HepG2 (cell line): Measurements from ENCODE around the gene AUTS2. TPM values are rescaled to one million over a fixed set of nuclear protein-coding genes. Genes with fewer than 3 reads are reported as not detected.

Experiments used
- ATAC-seq: fragments of 200-7000 bp; cut with Tn5 transposase; 3 replicates; pipeline ENCODE4 v1.9.1; 2020; ENCODE audit warnings: mild to moderate bottlenecking, moderate library complexity
- BruUV-seq: library from RNA; stranded (reverse); fragments of 400-500 nt; replicated peaks from 2 replicates; lab custom pipeline; 2021; lab: Mats Ljungman, UMichigan
- CTCF ChIA-PET: fragments of 300-600 bp; formaldehyde crosslinking; extraction: SDS; loops from one replicate; lab custom pipeline; 2021; ENCODE audit warnings: low total read pairs, inconsistent platforms, low intra/inter-chr PET ratio; lab: Yijun Ruan, JAX
- POLR2A ChIA-PET: fragments of 350-600 bp; sonication (Branson Sonifier 250); formaldehyde crosslinking; loops from one replicate; lab custom pipeline; 2020; ENCODE audit warnings: antibody characterized with exemption, inconsistent platforms; lab: Yijun Ruan, JAX
- DNase-seq: peaks from one replicate; pipeline ENCODE4 v3.0.0-alpha.2; 2015; ENCODE audit warnings: low spot score
- FAIRE-seq: peaks from 3 replicates; lab custom pipeline; 2011; peaks lifted over from hg19 to GRCh38; lab: Jason Lieb, UNC
- H2AFZ ChIP-seq: one replicate; pipeline ENCODE4 v1.6.1; 2011; ENCODE audit warnings: low read length, inconsistent platforms
- H3K27ac ChIP-seq: fragments of 300-600 bp; 3 replicates; pipeline ENCODE4 v1.8.0; 2011; ENCODE audit warnings: mixed run types, mild to moderate bottlenecking, mixed read lengths, low read length, inconsistent platforms; ENCODE audit not compliant: insufficient read depth; ENCODE audit errors: extremely low read length
- H3K27me3 ChIP-seq, 2 experiments: fragments of 200-600 bp in 1 of 2; 2 replicates in 1 of 2; 3 replicates in 1 of 2; pipeline versions ENCODE4 v1.6.0 to v1.8.0; 2011; ENCODE audit warnings: low read length in 2 of 2, mild to moderate bottlenecking in 2 of 2, moderate library complexity in 2 of 2, inconsistent platforms in 1 of 2; ENCODE audit not compliant: insufficient read depth in 2 of 2, control insufficient read depth in 1 of 2
- H3K36me3 ChIP-seq, 2 experiments: fragments of 200-600 bp in 1 of 2; replicated peaks in 1 of 2; 2 replicates in 1 of 2; 3 replicates in 1 of 2; pipeline versions ENCODE4 v1.5.1 to v1.8.0; 2011; ENCODE audit warnings: low read length in 2 of 2, inconsistent platforms in 1 of 2; ENCODE audit not compliant: insufficient read depth in 2 of 2, control insufficient read depth in 1 of 2
- H3K4me1 ChIP-seq: 2 replicates; pipeline ENCODE4 v1.5.1; 2012; ENCODE audit warnings: low read length, inconsistent platforms; ENCODE audit not compliant: insufficient read depth
- H3K4me2 ChIP-seq: 2 replicates; pipeline ENCODE4 v1.6.0; 2011; ENCODE audit warnings: low read depth, low read length, inconsistent platforms
- H3K4me3 ChIP-seq, 3 experiments: fragments of 200-600 bp in 1 of 3; sonication (generic), shearing (Covaris generic) in 1 of 3; replicated peaks in 1 of 3; 2 replicates each; pipeline ENCODE4 v1.5.1; 2011 to 2016; ENCODE audit warnings: low read length in 3 of 3, inconsistent platforms in 2 of 3, low read depth in 2 of 3, mild to moderate bottlenecking in 2 of 3, control low read depth in 1 of 3, mixed read lengths in 1 of 3; ENCODE audit not compliant: insufficient read depth in 1 of 3
- H3K79me2 ChIP-seq: one replicate; pipeline ENCODE4 v1.6.1; 2011; ENCODE audit warnings: low read length, inconsistent platforms; ENCODE audit not compliant: insufficient read depth
- H3K9ac ChIP-seq: 2 replicates; pipeline ENCODE4 v1.6.0; 2011; ENCODE audit warnings: mild to moderate bottlenecking, low read depth, low read length, inconsistent platforms; ENCODE audit not compliant: insufficient read depth
- H3K9me3 ChIP-seq: 2 replicates; pipeline ENCODE4 v1.5.1; 2012; ENCODE audit warnings: mild to moderate bottlenecking, low read length
- H4K20me1 ChIP-seq: 2 replicates; pipeline ENCODE4 v1.6.0; 2011; ENCODE audit warnings: inconsistent platforms, mild to moderate bottlenecking, low read length, moderate library complexity; ENCODE audit not compliant: insufficient read depth
- ARNT2 ChIP-seq: sonication (generic); formaldehyde crosslinking; IDR thresholded peaks from 2 replicates; pipeline ENCODE4 v1.8.0; 2022; ENCODE audit warnings: mild to moderate bottlenecking, low read depth, missing genetic modification reagents, moderate library complexity
- DBP ChIP-seq: sonication (generic); formaldehyde crosslinking; IDR thresholded peaks from 2 replicates; pipeline ENCODE4 v1.4.0; 2020; ENCODE audit warnings: missing genetic modification reagents; ENCODE audit errors: not compliant biosample characterization
- DDIT3 ChIP-seq: sonication (generic); formaldehyde crosslinking; IDR thresholded peaks from 2 replicates; pipeline ENCODE4 v1.4.0; 2020; ENCODE audit warnings: mild to moderate bottlenecking, missing genetic modification reagents
- FOXP4 ChIP-seq: sonication (generic); formaldehyde crosslinking; IDR thresholded peaks from 2 replicates; pipeline ENCODE4 v1.4.0; 2020; ENCODE audit warnings: missing genetic modification reagents
- HNRNPK ChIP-seq: fragments of 200-400 bp; formaldehyde crosslinking; IDR thresholded peaks from 2 replicates; pipeline ENCODE4 v1.6.1; 2018; ENCODE audit warnings: low read length, low read depth, moderate library complexity, mild to moderate bottlenecking; ENCODE audit not compliant: poor library complexity, severe bottlenecking
- HNRNPL ChIP-seq: fragments of 200-400 bp; formaldehyde crosslinking; IDR thresholded peaks from 2 replicates; pipeline ENCODE4 v1.6.1; 2017; ENCODE audit warnings: mild to moderate bottlenecking, low read depth, low read length
- MED8 ChIP-seq: sonication (generic); formaldehyde crosslinking; IDR thresholded peaks from 2 replicates; pipeline ENCODE4 v1.8.1; 2023; ENCODE audit warnings: mild to moderate bottlenecking, missing genetic modification reagents; ENCODE audit not compliant: insufficient replicate concordance
- NFIB ChIP-seq: sonication (generic); formaldehyde crosslinking; IDR thresholded peaks from 2 replicates; pipeline ENCODE4 v1.9.0; 2021; ENCODE audit warnings: missing genetic modification reagents, mild to moderate bottlenecking, borderline replicate concordance
- POLR2A ChIP-seq, 2 experiments: IDR thresholded peaks; 2 replicates each; pipeline ENCODE4 v1.6.1; 2011; ENCODE audit warnings: low read depth in 2 of 2, low read length in 2 of 2, mild to moderate bottlenecking in 1 of 2, moderate library complexity in 1 of 2; ENCODE audit not compliant: insufficient read depth in 1 of 2
- U2AF2 ChIP-seq: fragments of 200-400 bp; formaldehyde crosslinking; IDR thresholded peaks from 2 replicates; pipeline ENCODE4 v1.6.1; 2017; ENCODE audit warnings: low read depth, mild to moderate bottlenecking, low read length
- ZNF101 ChIP-seq: sonication (generic); formaldehyde crosslinking; IDR thresholded peaks from 2 replicates; pipeline ENCODE4 v1.4.0; 2020; ENCODE audit warnings: mild to moderate bottlenecking, low read depth, missing genetic modification reagents, borderline replicate concordance
- ZNF784 ChIP-seq: sonication (generic); formaldehyde crosslinking; IDR thresholded peaks from 2 replicates; pipeline ENCODE4 v1.5.1; 2020; ENCODE audit warnings: missing genetic modification reagents, mild to moderate bottlenecking, borderline replicate concordance
- WGBS: methylation state at CpG from one replicate; pipeline ENCODE4 v1.1.6; 2017; ENCODE audit warnings: low lambda C conversion rate; 5-methylcytosine and 5-hydroxymethylcytosine counted together
- in situ Hi-C: cut with HindIII; loops from 2 replicates; pipeline ENCODE4 v1.10.0; 2017; ENCODE audit warnings: low pct_unique_long_range_greater_than_20kb; ENCODE audit not compliant: extremely low pct_ligation_motif_present
- intact Hi-C: fragments of 100-400 bp; cut with micrococcal nuclease; formaldehyde crosslinking; loops from one replicate; pipeline ENCODE4 v1.10.0; 2022; ENCODE audit not compliant: unreplicated experiment
- polyA plus RNA-seq, 8 experiments: library from polyadenylated mRNA; depleted of rRNA in 3 of 8; stranded (reverse) in 7 of 8; unstranded in 1 of 8; fragments of >200 nt; fragmentation: Illumina TruSeq in 4 of 8; extraction: Trizol in 4 of 8; gene quantifications; 2 replicates each; pipeline versions ENCODE4 v1.2.1 to v1.2.3, GENCODE V29; 2011 to 2016; ENCODE audit warnings: low read depth in 4 of 8, missing spikeins in 1 of 8, mixed read lengths in 1 of 8; ENCODE audit not compliant: insufficient read depth in 1 of 8
- total RNA-seq, 5 experiments: library from RNA; depleted of rRNA; stranded (reverse); fragments of >200 nt; fragmentation: Illumina TruSeq; extraction: Trizol; gene quantifications; 2 replicates each; pipeline ENCODE4 v1.2.3, GENCODE V29; 2016; ENCODE audit warnings: low read depth in 1 of 5

AUTS2 gene
- total and polyA plus RNA-seq, 2 of the 13 experiments (the other 11 are each of a cell fraction or from before 2014, with no cell fraction given) = 0.38 TPM; not detected in 1

GRCh38 chr7:70588191-70588921, 990.1 kb downstream of the AUTS2 start:
- POLR2A ChIA-PET = no interaction called here
- TF ChIP-seq ARNT2 (CRISPR knock-in tag) (no peak), POLR2A (IDR thresholded peaks at IDR 0.05; ENCODE audit: insufficient read depth in 1 of 2, low read depth in 2 of 2, low read length in 2 of 2) (no peak), U2AF2 (no peak), ZNF784 (CRISPR knock-in tag) (no peak), NFIB (CRISPR knock-in tag) (no peak), HNRNPL (no peak), MED8 (CRISPR knock-in tag) (no peak), DDIT3 (CRISPR knock-in tag) (no peak), FOXP4 (CRISPR knock-in tag) (no peak), DBP (no peak), HNRNPK (no peak), ZNF101 (no peak)
- intact Hi-C loops (no loop called here), in situ Hi-C loops (no loop called here)
- no peak overlapping the region for H3K9ac ChIP-seq
- 48% methylated on average over 10 of the region's 10 CpGs for WGBS
- BruUV-seq = no TSS peak
- H3K79me2 ChIP-seq = no peaks in the 10 kb centered on the region
- H3K27me3 ChIP-seq = no peaks in the 10 kb centered on the region; a peak in 1 of 5 replicates
- no peak overlapping the region for H3K4me2 ChIP-seq
- H2AFZ ChIP-seq = no peak overlapping the region
- FAIRE-seq (no peak), DNase-seq (no peak), ATAC-seq (no peak)
- CTCF ChIA-PET = no interaction called here
- no peak overlapping the region for H3K4me3 ChIP-seq
- H3K9me3 ChIP-seq = no peaks in the 10 kb centered on the region
- peaks cover 11% of the 10 kb centered on the region for H3K4me1 ChIP-seq
- no peak overlapping the region for H3K27ac ChIP-seq
- no peaks in the 10 kb centered on the region for H4K20me1 ChIP-seq
- H3K36me3 ChIP-seq = no peaks in the 10 kb centered on the region
